ENCODE data around the gene CAMK2A. TPM values are rescaled to one million over a fixed set of nuclear protein-coding genes. Genes with fewer than 3 reads are reported as not detected.

The CAMK2A gene
- total and polyA plus RNA-seq, 2 experiments from 2014 or later = 0.18 TPM; not detected in 1

- Histone ChIP-seq H2AFZ (no peak overlapping the region), H4K20me1 (replicated peaks; ENCODE audit: insufficient read depth) (no peaks in the 10 kb centered on the region), H3K79me2 (replicated peaks; ENCODE audit: insufficient read depth) (no peaks in the 10 kb centered on the region), H3K27me3 (ENCODE audit: insufficient read depth) (no peaks in the 10 kb centered on the region), H3K9me2 (ENCODE audit: insufficient read depth) (no peaks in the 10 kb centered on the region), H3K4me1 (ENCODE audit: insufficient read depth) (peaks cover under 1% of the 10 kb centered on the region; the same call in 1 of the 2 replicates), H3K4me2 (no peak overlapping the region), H3K36me3 (ENCODE audit: insufficient read depth) (no peaks in the 10 kb centered on the region), H3K4me3 (no peak overlapping the region), H3K27ac (ENCODE audit: low read depth) (no peak overlapping the region), H3F3A (replicated peaks; ENCODE audit: low read depth) (no peaks in the 10 kb centered on the region)
- peaks cover 17% of the 10 kb centered on the region for H3K27me3 Mint-ChIP-seq (ENCODE audit: insufficient read depth, low read depth, poor library complexity)
- DNase-seq (ENCODE audit: low spot score) (no peak), ATAC-seq (no peak)
- H3K9me3 Mint-ChIP-seq = no peaks in the 10 kb centered on the region
- H3K4me1 Mint-ChIP-seq = peaks cover 12% of the 10 kb centered on the region
- H3K36me3 Mint-ChIP-seq (ENCODE audit: low read depth) = no peaks in the 10 kb centered on the region
- no peak overlapping the region for H3K27ac Mint-ChIP-seq
- no peak overlapping the region for H3K4me3 Mint-ChIP-seq
- TF ChIP-seq, protein P1, sequence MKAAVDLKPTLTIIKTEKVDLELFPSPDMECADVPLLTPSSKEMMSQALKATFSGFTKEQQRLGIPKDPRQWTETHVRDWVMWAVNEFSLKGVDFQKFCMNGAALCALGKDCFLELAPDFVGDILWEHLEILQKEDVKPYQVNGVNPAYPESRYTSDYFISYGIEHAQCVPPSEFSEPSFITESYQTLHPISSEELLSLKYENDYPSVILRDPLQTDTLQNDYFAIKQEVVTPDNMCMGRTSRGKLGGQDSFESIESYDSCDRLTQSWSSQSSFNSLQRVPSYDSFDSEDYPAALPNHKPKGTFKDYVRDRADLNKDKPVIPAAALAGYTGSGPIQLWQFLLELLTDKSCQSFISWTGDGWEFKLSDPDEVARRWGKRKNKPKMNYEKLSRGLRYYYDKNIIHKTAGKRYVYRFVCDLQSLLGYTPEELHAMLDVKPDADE (IDR thresholded peaks at IDR 0.05) = no peak
- TF ChIP-seq, protein P2, sequence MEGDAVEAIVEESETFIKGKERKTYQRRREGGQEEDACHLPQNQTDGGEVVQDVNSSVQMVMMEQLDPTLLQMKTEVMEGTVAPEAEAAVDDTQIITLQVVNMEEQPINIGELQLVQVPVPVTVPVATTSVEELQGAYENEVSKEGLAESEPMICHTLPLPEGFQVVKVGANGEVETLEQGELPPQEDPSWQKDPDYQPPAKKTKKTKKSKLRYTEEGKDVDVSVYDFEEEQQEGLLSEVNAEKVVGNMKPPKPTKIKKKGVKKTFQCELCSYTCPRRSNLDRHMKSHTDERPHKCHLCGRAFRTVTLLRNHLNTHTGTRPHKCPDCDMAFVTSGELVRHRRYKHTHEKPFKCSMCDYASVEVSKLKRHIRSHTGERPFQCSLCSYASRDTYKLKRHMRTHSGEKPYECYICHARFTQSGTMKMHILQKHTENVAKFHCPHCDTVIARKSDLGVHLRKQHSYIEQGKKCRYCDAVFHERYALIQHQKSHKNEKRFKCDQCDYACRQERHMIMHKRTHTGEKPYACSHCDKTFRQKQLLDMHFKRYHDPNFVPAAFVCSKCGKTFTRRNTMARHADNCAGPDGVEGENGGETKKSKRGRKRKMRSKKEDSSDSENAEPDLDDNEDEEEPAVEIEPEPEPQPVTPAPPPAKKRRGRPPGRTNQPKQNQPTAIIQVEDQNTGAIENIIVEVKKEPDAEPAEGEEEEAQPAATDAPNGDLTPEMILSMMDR (conservative IDR thresholded peaks at IDR 0.05; ENCODE audit: low read depth in 2 of 2) = no peak
- no peak for TF ChIP-seq ZNF331 (CRISPR knock-in tag; IDR thresholded peaks at IDR 0.05; ENCODE audit: low read depth)
- TF ChIP-seq, protein P3, sequence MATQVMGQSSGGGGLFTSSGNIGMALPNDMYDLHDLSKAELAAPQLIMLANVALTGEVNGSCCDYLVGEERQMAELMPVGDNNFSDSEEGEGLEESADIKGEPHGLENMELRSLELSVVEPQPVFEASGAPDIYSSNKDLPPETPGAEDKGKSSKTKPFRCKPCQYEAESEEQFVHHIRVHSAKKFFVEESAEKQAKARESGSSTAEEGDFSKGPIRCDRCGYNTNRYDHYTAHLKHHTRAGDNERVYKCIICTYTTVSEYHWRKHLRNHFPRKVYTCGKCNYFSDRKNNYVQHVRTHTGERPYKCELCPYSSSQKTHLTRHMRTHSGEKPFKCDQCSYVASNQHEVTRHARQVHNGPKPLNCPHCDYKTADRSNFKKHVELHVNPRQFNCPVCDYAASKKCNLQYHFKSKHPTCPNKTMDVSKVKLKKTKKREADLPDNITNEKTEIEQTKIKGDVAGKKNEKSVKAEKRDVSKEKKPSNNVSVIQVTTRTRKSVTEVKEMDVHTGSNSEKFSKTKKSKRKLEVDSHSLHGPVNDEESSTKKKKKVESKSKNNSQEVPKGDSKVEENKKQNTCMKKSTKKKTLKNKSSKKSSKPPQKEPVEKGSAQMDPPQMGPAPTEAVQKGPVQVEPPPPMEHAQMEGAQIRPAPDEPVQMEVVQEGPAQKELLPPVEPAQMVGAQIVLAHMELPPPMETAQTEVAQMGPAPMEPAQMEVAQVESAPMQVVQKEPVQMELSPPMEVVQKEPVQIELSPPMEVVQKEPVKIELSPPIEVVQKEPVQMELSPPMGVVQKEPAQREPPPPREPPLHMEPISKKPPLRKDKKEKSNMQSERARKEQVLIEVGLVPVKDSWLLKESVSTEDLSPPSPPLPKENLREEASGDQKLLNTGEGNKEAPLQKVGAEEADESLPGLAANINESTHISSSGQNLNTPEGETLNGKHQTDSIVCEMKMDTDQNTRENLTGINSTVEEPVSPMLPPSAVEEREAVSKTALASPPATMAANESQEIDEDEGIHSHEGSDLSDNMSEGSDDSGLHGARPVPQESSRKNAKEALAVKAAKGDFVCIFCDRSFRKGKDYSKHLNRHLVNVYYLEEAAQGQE (IDR thresholded peaks at IDR 0.05; ENCODE audit: unreplicated experiment) = no peak
- no peak for TF ChIP-seq EZH2phosphoT487 (IDR thresholded peaks at IDR 0.05; ENCODE audit: unreplicated experiment)
- TF ChIP-seq STAT1 (IDR thresholded peaks at IDR 0.05; ENCODE audit: unreplicated experiment) = no peak
- no peak for TF ChIP-seq ZNF114 (CRISPR knock-in tag; IDR thresholded peaks at IDR 0.05)
- no peak for TF ChIP-seq NANOG (IDR thresholded peaks at IDR 0.05; ENCODE audit: borderline replicate concordance)
- TF ChIP-seq EZH2 (IDR thresholded peaks at IDR 0.05; ENCODE audit: low read depth, unreplicated experiment) = no peak
- no peak for TF ChIP-seq JUNB (IDR thresholded peaks at IDR 0.05; ENCODE audit: unreplicated experiment)
- no peak for TF ChIP-seq POLR2AphosphoS5 (IDR thresholded peaks at IDR 0.05; ENCODE audit: low read depth)
- no peak for TF ChIP-seq CREB1 (CRISPR knock-in tag; IDR thresholded peaks at IDR 0.05; ENCODE audit: low read depth)
- TF ChIP-seq, protein P4, sequence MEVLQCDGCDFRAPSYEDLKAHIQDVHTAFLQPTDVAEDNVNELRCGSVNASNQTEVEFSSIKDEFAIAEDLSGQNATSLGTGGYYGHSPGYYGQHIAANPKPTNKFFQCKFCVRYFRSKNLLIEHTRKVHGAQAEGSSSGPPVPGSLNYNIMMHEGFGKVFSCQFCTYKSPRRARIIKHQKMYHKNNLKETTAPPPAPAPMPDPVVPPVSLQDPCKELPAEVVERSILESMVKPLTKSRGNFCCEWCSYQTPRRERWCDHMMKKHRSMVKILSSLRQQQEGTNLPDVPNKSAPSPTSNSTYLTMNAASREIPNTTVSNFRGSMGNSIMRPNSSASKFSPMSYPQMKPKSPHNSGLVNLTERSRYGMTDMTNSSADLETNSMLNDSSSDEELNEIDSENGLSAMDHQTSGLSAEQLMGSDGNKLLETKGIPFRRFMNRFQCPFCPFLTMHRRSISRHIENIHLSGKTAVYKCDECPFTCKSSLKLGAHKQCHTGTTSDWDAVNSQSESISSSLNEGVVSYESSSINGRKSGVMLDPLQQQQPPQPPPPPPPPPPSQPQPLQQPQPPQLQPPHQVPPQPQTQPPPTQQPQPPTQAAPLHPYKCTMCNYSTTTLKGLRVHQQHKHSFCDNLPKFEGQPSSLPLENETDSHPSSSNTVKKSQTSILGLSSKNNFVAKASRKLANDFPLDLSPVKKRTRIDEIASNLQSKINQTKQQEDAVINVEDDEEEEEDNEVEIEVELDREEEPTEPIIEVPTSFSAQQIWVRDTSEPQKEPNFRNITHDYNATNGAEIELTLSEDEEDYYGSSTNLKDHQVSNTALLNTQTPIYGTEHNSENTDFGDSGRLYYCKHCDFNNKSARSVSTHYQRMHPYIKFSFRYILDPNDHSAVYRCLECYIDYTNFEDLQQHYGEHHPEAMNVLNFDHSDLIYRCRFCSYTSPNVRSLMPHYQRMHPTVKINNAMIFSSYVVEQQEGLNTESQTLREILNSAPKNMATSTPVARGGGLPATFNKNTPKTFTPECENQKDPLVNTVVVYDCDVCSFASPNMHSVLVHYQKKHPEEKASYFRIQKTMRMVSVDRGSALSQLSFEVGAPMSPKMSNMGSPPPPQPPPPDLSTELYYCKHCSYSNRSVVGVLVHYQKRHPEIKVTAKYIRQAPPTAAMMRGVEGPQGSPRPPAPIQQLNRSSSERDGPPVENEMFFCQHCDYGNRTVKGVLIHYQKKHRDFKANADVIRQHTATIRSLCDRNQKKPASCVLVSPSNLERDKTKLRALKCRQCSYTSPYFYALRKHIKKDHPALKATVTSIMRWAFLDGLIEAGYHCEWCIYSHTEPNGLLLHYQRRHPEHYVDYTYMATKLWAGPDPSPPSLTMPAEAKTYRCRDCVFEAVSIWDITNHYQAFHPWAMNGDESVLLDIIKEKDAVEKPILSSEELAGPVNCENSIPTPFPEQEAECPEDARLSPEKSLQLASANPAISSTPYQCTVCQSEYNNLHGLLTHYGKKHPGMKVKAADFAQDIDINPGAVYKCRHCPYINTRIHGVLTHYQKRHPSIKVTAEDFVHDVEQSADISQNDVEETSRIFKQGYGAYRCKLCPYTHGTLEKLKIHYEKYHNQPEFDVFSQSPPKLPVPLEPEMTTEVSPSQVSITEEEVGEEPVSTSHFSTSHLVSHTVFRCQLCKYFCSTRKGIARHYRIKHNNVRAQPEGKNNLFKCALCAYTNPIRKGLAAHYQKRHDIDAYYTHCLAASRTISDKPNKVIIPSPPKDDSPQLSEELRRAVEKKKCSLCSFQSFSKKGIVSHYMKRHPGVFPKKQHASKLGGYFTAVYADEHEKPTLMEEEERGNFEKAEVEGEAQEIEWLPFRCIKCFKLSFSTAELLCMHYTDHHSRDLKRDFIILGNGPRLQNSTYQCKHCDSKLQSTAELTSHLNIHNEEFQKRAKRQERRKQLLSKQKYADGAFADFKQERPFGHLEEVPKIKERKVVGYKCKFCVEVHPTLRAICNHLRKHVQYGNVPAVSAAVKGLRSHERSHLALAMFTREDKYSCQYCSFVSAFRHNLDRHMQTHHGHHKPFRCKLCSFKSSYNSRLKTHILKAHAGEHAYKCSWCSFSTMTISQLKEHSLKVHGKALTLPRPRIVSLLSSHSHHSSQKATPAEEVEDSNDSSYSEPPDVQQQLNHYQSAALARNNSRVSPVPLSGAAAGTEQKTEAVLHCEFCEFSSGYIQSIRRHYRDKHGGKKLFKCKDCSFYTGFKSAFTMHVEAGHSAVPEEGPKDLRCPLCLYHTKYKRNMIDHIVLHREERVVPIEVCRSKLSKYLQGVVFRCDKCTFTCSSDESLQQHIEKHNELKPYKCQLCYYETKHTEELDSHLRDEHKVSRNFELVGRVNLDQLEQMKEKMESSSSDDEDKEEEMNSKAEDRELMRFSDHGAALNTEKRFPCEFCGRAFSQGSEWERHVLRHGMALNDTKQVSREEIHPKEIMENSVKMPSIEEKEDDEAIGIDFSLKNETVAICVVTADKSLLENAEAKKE (CRISPR knock-in tag; IDR thresholded peaks at IDR 0.05) = no peak
Observed at GRCh38 chr5:150180241-150181026, 109.1 kb downstream of the CAMK2A start.
